Hepatocyte (in vitro differentiated cells): ENCODE measurements around the gene ERGIC1.

Source experiments
- CTCF ChIP-seq: fragments of 200-600 bp; sonication (generic); IDR thresholded peaks from 2 replicates; pipeline ENCODE4 v1.5.1; 2016; ENCODE audit warnings: antibody characterized with exemption, mild to moderate bottlenecking; ENCODE audit not compliant: poor library complexity
- EZH2 ChIP-seq: fragments of 200-600 bp; sonication (generic); IDR thresholded peaks from 2 replicates; pipeline ENCODE4 v1.6.1; 2016; ENCODE audit warnings: antibody characterized with exemption, mild to moderate bottlenecking, borderline replicate concordance

GRCh38 chr5:172911628-172911880, 77.5 kb downstream of the ERGIC1 start:
- TF ChIP-seq CTCF (no peak), EZH2 (no peak)
